Activated CD4-positive, alpha-beta T cell treated with anti-CD3 and anti-CD28 coated beads, Interleukin-10, Interleukin-2, amounts not matched to agents 100 ng/mL and 50 ng/mL, durations not matched to agents 16 hours and 8 hours (primary cell): ENCODE measurements around the gene LDHD.
"Not testable (repeated sequence)": the region's sequence is repeated elsewhere in the genome, so short reads cannot be mapped to it uniquely, and the experiment has no call there.

Experiments
- DNase-seq: peaks from one replicate; pipeline ENCODE4 v3.0.0-alpha.2; 2020

LDHD gene

DNA sequence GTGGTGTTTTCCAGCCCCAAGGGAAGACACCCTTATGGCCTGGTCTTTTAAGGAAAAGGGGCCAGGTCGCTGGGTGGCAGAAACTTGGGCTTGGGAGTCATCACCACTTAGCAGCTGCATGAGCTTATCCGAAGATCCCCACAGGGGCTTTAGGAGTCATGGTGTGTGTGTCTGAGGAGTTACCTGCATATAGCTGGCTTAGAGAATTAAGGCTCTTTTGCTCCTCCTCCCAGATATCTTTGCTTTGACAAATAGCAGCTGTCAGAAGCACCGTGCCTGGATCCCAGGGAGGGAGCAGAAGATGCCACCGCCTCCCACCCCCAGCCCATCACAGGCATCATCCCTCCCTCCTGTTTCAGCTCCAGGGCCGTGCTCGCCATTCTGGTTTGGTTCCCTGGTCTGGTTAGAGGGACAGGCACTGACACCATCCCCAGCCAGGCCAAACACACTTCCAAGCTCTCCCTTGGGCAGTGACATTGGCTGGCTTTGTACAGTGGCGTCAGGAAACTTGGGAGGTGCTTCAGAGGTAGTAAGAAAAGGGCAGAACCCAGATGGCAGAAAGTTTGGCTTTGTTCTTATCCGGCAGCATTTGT, 17.4 kb downstream of the LDHD start:
- no peak for DNase-seq

DNA sequence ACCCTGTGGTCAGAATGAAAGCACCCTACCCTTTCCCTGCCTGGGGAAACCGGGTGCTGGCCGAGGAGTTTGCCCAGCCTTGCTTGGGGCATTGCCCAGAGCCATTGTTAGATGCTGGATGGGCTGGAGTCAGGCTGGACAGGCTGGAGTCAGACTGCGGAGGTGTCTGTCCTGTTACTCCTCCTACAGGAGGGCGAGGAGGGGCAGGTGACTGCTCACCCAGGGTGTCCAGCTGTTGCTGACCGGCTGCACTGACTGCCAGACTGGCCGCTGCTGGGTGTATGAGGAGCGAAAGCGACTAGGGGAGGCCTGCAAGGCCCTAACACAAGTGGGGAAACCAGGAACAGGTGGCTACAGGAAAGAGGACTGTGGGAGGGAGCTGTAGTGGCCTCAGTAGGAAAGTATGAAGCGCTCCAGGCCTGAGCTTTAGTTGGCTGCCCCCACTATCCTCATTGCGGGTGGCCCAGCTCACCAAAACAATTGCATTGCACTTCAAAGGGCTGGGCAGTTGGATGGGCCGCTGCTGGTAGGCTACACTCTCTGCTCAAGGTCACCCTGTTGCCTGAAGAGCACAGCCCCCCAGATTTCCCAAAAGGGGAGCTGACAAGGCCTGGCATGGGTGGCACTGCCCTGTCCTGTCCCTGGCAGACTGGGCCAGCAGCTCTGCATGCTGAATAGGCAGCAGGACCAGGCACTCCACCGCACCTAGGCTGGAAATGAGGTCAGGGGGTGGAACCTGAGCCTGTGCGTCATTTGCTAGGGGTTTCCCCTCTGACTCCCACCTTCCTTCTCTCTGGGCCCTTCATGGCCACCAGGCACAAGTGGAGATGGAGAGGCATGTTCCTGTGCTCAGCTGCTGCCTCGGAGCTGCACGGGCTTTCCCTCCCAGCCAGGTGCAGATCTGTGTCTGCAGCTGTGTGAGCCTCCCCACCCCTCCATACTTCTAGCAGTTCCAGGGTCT, 18.4 kb downstream of the LDHD start:
- DNase-seq = peak; percentile 83

DNA sequence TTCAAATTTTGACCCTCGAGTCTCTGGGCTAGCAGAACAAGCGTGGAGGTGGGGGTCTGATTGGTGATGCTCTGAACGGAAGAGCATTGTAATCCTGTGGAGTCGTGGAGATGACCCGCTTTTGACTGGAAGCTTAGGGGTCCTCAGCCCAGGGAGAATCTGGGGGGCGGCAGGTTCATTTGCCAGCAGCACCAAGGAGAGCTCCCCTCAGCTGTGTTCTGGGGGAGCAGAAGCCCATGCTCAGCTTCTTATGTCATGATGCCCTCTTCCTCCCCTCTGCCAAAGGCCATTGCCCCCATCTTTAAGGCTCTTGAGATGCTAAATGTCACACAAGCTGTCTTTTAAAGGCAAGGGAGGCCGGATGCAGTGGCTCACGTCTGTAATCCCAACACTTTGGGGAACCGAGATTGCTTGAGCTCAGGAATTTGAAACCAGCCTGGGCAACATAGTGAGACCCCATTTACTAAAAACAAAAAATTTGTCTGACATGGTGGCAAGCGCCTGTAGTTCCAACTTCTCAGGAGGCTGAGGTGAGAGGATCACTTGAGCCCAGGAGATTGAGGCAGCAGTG, 19.3 kb downstream of the LDHD start:
- DNase-seq = no peak

DNA sequence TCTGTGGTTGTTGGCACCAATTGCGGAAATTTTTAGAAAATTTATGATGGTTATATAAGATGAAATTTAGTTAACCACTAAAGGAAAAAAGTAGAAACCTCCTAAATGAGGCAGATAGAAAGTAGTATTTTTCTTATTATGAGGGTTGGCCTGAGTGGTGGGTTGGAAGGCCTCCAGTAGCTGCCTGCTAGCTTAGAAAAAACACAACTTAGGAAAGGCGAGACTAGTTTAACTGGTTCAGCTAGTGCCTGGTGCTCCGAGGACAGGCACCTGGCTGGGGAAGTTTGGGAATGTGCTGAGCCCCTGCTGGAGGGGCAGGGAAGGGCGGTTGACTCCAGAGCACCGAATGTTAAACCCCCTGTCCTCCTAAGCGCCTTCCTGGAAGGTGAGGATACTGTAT, 19.9 kb downstream of the LDHD start:
- no peak for DNase-seq

DNA sequence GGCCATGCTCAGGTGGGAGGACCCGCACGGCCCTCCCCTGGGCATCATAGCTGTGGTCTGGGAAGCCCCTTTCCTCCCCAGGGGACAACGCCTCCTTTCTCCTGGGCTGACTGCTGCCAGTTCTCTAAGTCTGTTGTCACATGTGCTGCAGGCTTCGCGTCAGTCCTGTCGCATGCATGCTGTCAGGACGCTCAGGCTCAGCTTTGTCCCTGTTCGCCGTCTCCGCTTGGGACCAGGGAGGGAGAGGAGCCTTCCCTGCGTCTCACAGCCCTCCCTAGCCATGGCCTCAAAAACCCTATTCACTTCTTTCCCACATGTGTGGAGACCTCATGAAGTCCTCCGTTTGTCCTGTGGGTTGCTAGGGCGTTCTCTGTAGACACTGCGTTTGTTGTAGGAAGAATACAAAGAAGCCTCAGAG, 21.4 kb downstream of the LDHD start:
- DNase-seq = no peak

DNA sequence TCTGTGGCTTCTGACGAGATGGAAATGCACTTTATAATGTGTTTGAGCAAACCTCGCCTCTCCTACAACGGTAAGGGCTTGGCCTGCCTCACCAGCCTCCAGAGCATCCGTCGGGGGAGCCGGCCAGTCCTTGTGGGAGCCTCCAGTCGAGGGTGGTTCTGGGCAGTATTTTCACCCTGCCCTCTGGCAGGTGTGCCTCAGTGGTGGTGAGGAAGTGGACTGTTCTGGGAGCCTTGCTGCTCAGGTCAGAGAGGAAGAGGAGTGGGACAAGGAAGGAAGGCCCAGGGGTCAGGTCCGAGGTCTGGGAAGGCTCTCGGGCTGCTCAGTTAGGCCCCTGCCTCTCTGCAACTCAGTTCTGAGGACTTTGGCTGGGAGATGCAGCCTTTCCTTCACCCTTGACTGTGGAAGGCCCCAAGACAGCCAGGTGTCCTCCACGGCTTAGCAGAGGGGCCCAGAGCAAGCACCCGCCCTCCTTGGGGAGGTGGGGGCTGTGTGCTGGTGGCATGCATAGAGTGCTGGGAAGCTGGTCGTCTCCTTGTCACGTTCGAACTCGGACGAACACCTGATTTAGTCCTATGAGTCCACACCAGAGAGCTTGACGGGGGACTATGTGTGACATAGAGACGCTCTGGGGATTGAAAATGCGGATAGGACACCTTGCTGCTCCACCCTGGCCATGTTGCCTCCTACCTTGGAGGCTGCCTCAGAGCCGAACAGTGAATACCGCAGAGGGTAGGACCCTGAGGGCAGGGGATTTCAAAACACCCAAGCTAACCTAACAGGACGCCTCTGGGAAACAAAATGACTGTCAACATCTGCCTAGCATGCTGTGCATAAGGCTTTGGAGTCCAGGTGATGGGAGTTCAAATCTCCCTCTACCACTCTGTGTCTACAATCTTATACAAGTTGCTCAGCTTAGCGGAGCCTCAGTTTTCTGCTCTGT, 22.7 kb downstream of the LDHD start:
- no peak for DNase-seq

DNA sequence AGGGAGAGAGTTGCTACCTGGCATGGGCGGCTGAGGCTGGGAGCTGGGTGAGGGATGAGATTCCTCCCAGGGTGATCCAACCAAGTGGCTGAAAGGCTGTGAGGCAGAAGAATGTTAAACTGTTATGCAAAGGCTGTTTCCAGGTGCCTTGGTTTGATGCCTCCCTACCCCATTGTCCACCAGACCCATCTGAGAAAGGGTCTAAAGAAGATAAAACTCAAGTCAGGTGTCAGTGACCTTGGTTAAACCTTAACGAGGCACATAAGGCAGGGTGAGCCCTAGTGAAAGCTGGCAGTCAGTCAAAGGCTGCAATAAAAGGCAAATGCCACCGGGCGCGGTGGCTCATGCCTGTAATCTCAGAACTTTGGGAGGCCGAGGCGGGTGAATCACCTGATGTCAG, 23.8 kb downstream of the LDHD start:
- no peak for DNase-seq

DNA sequence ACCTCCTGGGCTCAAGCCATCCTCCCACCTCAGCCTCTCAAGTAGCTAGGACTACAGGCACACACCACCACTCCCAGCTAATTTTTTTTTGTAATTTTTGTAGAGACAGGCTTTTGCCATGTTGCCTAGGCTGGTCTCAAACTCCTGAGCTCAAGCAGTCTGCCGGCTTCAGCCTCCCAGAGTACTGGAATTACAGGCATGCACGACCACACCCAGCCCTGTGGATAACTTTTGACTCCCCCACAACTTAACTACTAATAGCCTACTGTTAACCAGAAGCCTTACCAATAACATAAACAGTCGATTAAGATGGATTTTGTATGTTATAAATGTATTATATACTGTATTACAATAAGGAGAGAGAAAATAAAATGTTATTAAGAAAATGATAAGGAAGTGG, 25.0 kb downstream of the LDHD start:
- not testable (repeated sequence) for DNase-seq

DNA sequence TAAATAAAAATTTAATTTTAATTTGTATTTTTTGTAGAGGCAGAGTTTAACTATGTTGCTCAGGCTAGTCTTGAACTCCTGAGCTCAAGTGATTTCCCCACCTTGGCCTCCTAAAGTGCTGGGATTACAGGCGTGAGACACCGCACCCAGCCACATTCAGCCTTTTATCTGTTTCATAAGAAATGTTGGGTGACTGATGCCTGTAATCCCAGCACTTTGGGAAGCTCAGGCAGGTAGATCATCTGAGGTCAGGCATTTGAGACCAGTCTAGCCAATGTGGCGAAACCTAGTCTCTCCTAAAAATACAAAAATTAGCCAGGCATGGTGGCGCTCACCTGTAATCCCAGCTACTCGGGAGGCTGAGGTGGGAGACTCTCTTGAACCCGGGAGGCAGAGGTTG, 25.7 kb downstream of the LDHD start:
- DNase-seq = not testable (repeated sequence)

DNA sequence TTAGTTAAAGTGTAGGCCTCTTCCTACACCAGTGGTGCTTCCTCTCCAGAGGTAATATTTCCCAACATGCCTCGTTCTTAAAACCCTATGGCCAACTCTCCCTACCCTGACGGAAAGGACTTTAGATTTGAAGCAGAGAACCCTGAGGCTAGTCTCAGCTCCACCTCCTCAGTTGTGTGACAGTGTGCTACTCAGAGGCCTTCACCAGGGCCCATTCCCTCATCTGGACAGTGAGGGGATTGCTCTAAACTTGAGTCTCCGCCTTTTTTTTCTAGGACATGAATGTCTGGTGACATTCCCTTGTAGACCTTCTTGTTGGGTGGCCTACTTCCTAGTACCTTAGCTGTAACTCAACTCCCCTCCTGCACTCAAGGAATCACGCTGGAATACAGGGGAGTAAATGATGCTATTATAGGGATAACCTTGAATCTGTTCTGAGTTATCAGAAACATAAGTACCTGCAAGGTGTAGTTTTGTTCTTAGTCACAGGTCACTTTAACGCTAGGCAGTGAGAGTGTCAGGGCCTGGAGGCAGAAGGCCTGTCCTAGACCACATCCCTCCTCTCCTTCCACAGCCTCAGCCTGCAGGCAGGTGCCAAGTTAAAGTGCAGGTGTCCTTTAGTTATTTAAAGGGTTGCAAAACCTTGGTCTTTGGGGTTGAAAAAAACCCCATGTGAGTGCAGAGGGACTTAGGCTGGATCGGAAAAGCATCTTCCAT, 26.9 kb downstream of the LDHD start:
- peak; percentile 52 for DNase-seq

DNA sequence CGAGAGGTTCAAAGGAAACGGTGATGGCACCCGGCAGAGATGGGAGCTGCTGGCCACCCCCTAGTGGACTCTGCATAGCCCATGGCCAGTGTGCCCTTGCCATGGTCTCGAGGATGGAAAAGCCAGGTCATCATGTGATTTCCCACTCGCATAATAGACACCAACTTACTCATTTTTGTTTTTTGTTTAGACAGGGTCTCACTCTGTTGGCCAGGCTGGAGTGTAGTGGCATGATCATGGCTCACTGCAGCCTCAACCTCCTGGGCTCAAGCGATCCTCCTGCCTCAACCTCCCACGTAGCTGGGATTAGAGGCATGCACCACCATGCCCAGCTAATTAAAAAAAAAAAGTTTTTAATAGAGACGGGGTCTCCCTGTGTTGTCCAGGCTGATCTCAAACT, 27.6 kb downstream of the LDHD start:
- no peak for DNase-seq

DNA sequence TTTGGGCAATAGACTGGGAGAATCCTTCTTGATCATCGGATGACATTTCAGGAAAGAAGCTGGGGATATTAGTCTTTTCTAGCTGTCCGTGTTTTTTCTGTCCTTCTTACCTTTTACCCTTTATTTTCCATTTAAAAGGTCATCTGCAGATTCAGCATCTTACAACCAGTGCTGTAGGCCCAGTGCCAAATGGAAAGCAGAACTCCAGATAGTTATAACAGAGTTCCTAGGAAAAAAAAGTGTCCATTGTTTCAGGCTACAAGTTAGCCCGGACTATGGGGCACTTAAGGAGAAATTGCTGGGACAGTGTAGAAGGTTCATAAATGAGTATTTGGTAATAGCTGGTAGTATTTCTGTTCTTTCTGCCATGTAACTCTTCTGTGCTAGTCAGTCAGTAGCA, 28.4 kb downstream of the LDHD start:
- DNase-seq = no peak

DNA sequence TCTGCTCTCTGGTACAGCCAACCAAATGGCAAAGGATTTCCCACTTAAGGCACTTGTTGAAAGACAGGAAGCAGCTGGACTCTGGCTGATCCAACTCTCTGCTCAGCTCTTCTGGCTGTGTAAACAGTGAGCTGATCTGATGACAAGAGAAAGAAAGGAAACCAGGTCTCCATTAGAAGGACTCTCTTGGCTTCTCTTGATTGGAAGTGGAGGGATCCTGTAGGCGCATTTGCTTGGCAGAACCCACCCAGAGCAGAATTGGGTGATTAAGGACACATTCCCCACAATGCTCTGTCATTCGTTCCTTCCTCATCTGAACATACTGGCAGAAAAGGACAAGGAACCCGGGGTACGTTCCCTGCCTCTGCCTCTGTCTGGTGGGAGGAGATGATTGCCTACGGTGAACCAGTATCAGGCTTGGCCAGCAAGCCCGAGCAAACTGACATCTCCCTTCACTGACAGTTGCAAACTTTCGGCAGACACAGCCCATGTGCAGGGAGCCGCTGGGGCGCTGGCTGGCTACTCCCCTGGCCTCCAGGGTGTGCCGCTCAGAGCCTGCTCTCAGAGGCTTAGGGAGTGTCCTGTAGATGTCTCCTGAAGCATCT, 29.1 kb downstream of the LDHD start:
- no peak for DNase-seq

DNA sequence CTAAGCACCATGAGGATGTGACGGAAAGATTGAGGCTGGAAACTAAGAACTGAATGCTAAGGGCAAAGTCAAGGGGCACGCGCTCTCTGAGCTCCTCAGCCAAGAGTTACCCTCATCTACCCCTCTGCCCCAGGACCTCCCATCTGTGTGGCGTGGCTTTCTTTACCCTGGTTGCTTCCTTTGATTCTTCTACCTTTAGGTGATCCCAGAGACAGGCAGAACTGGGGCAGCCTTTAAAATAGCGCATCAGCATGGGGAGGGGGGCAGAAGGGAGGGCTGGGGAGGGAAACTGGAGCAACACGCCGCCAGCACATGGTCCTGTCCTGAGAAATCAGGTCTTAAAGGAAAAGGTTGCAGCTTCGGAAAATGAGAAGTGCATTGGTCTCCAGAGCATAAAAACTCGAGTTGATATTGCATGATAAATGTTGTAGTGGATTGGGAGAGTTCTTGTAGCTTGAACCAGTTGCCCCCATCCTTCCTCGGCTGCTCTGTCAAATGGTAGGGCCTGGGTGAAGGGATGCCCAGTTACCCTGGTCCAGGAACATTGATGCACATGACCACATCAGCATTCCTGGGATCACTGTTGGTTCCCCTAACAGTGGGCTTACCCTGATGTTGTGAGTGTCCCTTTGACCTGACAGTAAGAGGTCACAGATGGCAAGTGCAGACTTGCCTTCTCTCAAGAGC, 29.7 kb downstream of the LDHD start:
- no peak for DNase-seq

DNA sequence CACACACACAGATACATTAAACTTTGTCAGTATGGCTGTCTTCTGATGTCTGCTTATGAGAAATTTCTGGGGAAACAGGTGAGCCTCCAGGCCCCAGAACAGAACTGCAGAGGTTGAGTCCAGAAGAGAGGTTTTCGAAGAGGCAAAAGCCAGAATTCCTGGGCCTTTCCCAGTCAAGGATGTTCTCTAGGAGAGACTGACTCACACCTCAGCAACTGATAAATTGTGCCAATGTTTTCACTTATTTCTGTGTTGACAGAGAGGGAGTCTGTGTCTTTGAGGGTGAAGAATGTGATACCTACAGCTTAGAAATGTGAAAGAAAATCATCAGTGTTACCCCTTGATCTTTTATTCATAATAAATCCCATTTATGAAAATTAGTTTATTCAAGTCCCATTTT, 30.3 kb downstream of the LDHD start:
- DNase-seq = no peak

DNA sequence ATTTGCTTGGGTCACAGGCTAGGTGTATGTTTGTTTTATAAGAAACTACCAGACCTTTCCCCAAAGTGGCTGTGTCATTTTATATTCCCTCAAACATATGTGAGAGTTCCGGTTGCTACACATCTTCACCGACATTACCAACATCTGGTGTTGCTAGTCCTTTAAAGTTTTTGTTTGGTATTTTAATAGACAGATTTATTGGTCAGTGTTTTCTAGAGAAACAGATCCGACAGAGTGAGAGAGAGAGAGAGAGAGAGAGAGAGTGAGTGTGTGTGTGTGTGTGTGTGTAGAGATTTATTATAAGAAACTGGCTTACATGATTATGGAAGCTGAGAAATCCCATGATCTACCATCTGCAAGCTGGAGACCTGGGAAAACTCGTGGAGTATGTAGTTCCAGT, 31.0 kb downstream of the LDHD start:
- no peak for DNase-seq

DNA sequence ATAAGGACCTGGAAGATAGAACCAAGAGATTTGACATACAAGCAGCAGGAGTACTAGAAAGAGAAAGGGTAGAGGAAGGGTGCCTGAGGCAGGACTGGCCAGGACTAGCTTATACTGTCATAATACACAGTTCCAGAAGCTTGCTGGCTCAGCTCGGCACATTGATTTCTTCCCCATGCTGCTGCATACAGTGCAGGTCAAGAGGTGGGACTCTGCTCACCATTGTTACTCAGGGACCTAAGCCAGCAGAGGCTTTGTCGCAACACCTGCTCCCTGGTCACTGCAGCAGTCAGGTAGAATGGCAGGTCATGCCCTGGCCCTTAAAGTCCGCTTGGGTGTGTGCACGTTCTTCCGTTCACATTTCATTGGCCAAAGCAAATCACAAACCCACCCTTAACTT, 32.8 kb downstream of the LDHD start:
- no peak for DNase-seq

DNA sequence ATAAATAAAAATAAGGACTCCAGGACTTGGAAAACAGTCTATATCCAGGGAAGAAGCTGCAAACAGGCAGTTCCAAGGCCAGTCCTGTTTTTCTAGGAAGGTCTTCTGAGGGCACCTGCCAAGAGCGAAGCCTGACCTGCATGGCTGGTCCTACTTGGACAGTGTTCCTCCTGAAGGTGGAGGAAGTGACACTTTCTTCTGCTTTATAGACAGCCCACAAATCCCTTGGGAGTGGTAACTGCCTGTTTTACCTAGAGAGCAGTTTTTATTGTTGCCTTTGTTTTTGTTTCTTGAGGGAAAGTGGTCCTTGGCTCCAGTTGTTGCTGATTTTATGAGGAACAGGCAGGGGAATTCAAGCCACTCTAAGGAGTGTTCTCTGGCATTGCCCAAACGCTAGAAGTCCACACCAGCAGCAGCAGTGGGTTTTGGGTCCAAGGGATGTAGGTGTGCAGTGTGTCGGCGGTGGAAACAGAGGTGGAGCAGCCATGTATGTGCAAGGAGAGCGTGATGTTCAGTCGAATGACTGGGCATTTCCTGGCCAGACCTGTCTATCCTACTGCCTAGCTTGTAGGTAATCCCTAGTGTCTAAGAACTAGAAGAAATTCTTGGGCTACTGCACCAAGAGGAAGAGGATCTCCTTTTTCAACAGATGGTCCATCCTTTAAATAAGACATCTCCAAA, 35.3 kb downstream of the LDHD start:
- no peak for DNase-seq

DNA sequence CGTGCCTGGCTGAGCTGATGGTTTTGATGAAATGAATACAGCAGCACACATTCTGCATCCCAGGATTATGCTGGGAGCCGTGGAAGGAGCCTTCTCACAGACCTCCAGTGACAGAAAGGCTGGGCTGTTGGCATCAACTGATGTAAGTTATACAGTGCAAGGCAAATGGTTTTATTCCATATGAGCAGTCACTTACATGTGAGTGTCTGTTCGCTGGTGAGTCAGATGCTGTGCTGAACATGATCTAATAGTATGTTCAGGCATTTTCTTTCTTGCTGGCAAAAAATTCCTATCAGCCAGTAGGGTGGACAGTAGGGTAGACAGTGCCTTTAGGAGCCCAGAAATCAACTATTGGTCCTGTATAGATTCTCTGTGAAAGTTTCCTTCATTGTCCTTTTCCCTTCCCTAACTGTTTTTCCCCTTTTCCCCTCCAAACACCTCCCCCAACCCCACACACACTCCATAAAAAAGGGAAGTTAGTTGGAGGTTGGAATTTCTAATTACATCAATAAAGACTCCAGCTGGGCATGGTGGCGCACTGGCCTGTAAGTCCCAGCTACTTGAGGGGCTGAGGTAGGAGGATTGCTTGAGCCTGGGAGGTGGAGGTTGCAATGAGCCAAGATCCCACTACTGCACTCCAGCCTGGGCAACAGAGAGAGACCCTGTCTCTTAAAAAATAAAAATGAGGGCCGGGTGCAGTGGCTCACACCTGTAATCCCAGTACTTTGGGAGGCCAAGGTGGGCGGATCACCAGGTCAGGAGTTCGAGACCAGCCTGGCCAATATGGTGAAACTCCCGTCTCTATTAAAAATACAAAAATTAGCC, 36.2 kb downstream of the LDHD start:
- DNase-seq = no peak
